Measurements from ENCODE around the gene ROBO1. TPM values are rescaled to one million over a fixed set of nuclear protein-coding genes. Genes with fewer than 3 reads are reported as not detected.
"Not testable (repeated sequence)": the region's sequence is repeated elsewhere in the genome, so short reads cannot be mapped to it uniquely, and the experiment has no call there.

ROBO1 gene
- total RNA-seq, 2 experiments from 2014 or later: 3.0 to 3.1 TPM

DNA sequence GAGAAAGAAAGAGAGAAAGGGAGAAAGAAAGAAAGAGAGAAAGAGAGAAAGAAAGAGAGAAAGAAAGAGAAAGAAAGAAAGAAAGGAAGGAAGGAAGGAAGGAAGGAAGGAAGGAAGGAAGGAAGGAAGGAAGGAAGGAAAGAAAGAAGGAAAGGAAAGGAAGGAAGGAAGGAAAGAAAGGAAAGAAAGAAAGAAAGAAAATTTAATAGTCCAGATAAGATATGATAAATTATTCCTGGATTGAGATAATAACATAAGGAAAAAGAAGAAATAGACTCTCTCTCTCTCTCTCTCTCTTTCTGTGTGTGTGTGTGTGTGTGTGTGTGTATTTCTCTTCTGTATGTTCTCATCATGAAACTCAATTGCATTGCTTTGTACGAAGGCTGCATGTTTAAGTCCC is 883.2 kb downstream of the ROBO1 start:
- H3K4me3 Mint-ChIP-seq; H3K27me3 Mint-ChIP-seq (ENCODE audit: low read depth); H3K4me1 Mint-ChIP-seq (ENCODE audit: low read depth); POLR2A ChIA-PET; ATAC-seq; H3K27ac Mint-ChIP-seq; H3K36me3 Mint-ChIP-seq (ENCODE audit: low read depth); DNase-seq; CTCF ChIA-PET; H3K9me3 Mint-ChIP-seq (ENCODE audit: insufficient read depth): not testable (repeated sequence)

DNA sequence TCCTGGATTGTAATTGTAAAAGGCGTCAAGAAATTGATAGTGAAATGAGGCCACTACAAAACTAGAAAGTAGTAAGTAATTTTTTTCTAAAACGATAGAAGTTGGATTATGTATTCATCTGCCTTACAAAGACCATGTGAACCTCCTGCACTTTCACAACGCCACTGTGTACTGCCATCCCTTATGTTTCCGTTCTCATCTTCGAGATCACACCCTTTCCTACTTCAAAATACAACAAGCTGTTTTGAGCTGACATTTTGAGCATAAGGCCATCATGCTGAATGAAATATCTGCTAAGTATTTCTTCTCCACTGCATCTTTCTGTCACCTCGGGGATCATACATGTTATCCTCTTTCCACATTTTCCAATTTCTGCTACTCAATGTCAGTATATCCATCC is 885.5 kb downstream of the ROBO1 start:
- ChIA-PET CTCF (no interaction called here), POLR2A (no interaction called here)
- no peaks in the 10 kb centered on the region for H3K27me3 Mint-ChIP-seq (ENCODE audit: low read depth)
- no peak overlapping the region for H3K27ac Mint-ChIP-seq
- no peak overlapping the region for H3K4me3 Mint-ChIP-seq
- peaks cover under 1% of the 10 kb centered on the region for H3K4me1 Mint-ChIP-seq (ENCODE audit: low read depth)
- ATAC-seq: no peak
- H3K9me3 Mint-ChIP-seq (ENCODE audit: insufficient read depth): no peaks in the 10 kb centered on the region
- no peaks in the 10 kb centered on the region for H3K36me3 Mint-ChIP-seq (ENCODE audit: low read depth)
- no peak for DNase-seq

DNA sequence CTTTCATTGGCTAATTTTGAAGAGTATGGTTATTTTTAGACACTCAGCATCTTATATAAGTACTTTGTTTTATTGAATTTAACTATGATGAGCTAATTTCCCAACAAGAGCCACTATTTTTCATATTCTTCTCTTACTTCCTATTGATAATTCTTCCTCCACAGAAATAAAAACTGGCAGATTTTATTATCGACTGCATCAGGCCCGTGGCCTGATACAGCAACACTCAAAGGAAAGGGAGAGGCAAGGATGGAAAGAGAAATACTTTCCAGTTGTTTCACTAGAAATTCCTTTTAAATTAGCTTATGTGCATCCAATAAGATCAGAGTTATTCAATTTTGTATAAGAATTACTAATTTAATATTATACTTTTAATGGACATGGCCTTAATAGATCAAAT is 886.3 kb downstream of the ROBO1 start:
- Mint-ChIP-seq H3K36me3 (ENCODE audit: low read depth) (no peaks in the 10 kb centered on the region), H3K9me3 (ENCODE audit: insufficient read depth) (no peaks in the 10 kb centered on the region), H3K27me3 (ENCODE audit: low read depth) (no peaks in the 10 kb centered on the region), H3K4me3 (no peak overlapping the region), H3K4me1 (ENCODE audit: low read depth) (no peaks in the 10 kb centered on the region), H3K27ac (no peak overlapping the region)
- CTCF ChIA-PET: no interaction called here
- POLR2A ChIA-PET: no interaction called here
- no peak for ATAC-seq
- DNase-seq: no peak

DNA sequence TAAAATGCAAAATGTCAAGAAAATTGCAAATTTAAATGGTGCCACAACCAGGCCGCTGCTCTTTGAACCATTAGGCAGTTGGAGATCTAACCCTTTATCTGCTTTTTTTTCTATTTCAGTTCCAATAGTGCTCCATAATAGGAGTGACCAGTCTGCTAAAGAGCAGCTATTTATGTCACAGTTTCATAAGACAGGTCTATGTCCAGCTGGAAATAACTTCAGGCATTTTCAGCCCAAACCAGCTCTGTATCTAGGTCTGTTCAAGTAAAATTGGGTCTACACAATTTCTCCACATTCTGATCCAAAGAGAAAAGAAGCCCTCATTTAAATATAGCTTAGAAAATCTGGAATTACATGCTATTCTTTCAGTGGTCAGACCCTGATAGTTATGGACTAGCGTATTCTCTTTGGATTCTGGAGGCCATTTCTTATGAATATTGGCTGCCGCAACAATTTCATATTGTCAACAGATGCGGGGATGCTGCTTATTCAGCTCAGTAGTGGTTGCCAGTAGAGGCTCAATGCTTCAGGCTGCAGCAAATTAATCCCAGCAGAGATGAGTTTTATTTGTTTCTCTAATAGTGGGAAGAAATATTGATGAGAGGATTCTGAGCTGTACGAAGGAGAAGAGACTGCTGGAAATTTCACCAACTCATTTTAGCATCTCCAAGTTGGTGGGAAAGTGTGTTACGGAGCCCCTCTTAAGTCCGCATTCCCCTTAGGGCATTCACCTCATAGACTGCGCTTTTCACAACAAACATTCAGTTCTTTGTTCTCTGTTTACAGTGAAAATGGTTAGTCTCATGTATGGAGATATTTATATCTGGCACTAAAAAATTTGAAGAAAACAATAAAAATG is 887.0 kb downstream of the ROBO1 start:
- Mint-ChIP-seq H3K36me3 (ENCODE audit: low read depth) (no peaks in the 10 kb centered on the region), H3K27me3 (ENCODE audit: low read depth) (no peaks in the 10 kb centered on the region), H3K4me3 (no peak overlapping the region), H3K27ac (no peak overlapping the region), H3K9me3 (ENCODE audit: insufficient read depth) (no peaks in the 10 kb centered on the region), H3K4me1 (ENCODE audit: low read depth) (no peaks in the 10 kb centered on the region)
- ATAC-seq (no peak), DNase-seq (no peak)
- POLR2A ChIA-PET: no interaction called here
- CTCF ChIA-PET: no interaction called here

DNA sequence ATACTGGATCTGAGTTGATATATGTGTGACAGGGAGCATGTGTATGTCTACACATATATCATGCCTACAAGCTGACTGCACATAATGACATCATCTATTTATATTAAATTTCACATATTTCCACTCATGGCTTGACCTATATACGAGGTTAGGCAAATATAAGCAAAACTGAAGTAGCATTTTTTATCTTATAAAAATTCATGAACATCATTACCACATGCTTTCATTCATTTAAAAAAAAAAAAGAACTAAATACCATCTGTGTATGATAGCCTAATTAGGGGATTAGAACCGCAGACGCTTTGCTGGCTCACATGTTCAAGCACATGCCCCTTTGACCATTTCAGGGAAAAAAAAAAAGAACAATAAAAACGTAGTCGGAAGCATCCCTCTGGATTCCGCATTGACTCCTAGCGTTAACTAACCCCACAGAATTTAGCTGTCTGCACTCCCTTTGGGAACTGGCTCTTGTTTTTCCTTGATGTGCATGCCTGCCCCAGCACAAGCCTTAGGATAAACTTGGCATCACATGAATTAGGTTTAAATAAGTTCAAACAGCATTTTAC is 888.4 kb downstream of the ROBO1 start:
- H3K36me3 Mint-ChIP-seq (ENCODE audit: low read depth): no peaks in the 10 kb centered on the region
- no peaks in the 10 kb centered on the region for H3K4me1 Mint-ChIP-seq (ENCODE audit: low read depth)
- no peaks in the 10 kb centered on the region for H3K27me3 Mint-ChIP-seq (ENCODE audit: low read depth)
- POLR2A ChIA-PET: no interaction called here
- H3K27ac Mint-ChIP-seq: no peak overlapping the region
- CTCF ChIA-PET: no interaction called here
- no peaks in the 10 kb centered on the region for H3K9me3 Mint-ChIP-seq (ENCODE audit: insufficient read depth)
- ATAC-seq: no peak
- no peak for DNase-seq
- no peak overlapping the region for H3K4me3 Mint-ChIP-seq

DNA sequence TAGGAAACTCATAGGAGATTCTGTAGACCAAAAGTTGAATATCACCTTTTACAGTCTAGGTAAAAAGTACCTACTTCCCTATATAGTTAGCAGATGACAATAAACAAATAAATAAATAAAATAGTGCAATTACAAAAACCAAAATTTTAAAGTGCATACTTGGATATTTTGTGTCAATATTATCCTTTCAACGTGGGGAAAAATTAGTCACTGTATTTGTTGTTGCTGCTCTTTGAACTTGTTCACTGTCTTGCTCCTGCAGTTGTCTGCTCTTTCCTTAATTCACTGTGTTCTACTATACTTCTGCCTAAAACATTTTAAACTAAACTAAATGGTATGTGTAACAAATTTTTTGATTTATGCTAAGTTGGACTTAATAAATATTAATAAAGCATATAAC is 889.0 kb downstream of the ROBO1 start:
- Mint-ChIP-seq H3K27ac (no peak overlapping the region), H3K4me1 (ENCODE audit: low read depth) (no peaks in the 10 kb centered on the region), H3K36me3 (ENCODE audit: low read depth) (no peaks in the 10 kb centered on the region), H3K9me3 (ENCODE audit: insufficient read depth) (no peaks in the 10 kb centered on the region), H3K27me3 (ENCODE audit: low read depth) (no peaks in the 10 kb centered on the region), H3K4me3 (no peak overlapping the region)
- DNase-seq (no peak), ATAC-seq (no peak)
- CTCF ChIA-PET: no interaction called here
- POLR2A ChIA-PET: no interaction called here

DNA sequence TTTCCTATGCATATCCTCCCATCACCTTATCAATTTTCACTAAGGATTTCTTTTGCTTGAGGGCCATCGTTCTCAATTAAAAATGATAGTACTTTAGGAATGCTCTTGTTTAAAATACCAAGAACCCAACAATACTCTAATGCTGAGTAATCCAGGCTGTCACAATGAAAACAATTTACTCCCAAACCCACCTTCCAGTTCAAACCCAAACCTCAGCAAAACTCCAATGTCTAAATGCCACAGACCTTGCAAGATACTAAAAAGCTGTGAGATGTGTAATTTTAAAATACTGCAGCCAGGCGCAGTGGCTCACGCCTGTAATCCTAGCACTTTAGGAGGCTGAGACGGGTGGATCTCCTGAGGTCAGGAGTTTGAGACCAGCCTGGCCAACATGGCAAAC is 889.8 kb downstream of the ROBO1 start:
- Mint-ChIP-seq H3K4me1 (ENCODE audit: low read depth) (no peaks in the 10 kb centered on the region), H3K36me3 (ENCODE audit: low read depth) (no peaks in the 10 kb centered on the region), H3K4me3 (no peak overlapping the region), H3K9me3 (ENCODE audit: insufficient read depth) (no peaks in the 10 kb centered on the region), H3K27ac (no peak overlapping the region), H3K27me3 (ENCODE audit: low read depth) (no peaks in the 10 kb centered on the region)
- ChIA-PET POLR2A (no interaction called here), CTCF (no interaction called here)
- no peak for ATAC-seq
- no peak for DNase-seq

DNA sequence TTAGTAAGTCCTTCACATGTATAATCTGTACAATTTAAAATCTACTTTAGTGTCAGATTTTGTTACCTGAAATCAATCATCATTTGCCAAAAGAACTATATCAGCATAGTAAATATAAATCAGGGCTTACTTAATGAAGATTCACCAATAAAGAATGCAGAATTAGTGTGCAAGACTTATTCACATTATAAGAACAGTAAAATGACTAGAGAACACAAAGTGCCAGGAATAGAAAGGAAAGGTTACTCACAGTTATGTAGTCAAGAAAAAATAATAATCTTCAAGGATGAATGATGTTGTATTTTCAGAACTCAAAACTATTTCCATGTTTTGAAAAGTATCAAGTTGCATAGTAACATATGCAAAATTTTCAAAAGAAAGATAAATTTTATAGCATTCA is 891.9 kb downstream of the ROBO1 start:
- Mint-ChIP-seq H3K9me3 (ENCODE audit: insufficient read depth) (no peaks in the 10 kb centered on the region), H3K4me1 (ENCODE audit: low read depth) (no peaks in the 10 kb centered on the region), H3K27me3 (ENCODE audit: low read depth) (no peaks in the 10 kb centered on the region), H3K27ac (no peak overlapping the region), H3K36me3 (ENCODE audit: low read depth) (no peaks in the 10 kb centered on the region), H3K4me3 (no peak overlapping the region)
- ChIA-PET POLR2A (no interaction called here), CTCF (no interaction called here)
- ATAC-seq (no peak), DNase-seq (no peak)

DNA sequence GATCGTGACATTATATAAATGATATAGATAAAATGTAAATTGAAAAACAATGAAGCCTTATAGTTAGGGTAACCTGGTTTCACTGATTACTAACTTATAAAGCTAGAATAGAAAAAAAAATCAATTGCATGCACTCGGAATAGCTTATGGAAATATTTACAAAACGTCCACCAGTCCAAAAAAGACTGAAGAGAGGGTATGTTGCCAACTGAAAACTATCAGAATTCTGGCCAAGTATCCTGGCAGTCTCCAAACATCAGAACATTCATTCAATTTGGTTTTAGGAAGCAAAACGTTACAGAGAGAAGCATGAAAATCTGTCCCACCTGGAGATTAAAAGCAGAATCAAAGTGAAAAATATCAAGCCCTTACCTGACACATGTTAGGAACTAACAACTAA is 892.4 kb downstream of the ROBO1 start:
- no peaks in the 10 kb centered on the region for H3K36me3 Mint-ChIP-seq (ENCODE audit: low read depth)
- no peaks in the 10 kb centered on the region for H3K4me1 Mint-ChIP-seq (ENCODE audit: low read depth)
- CTCF ChIA-PET: no interaction called here
- no peaks in the 10 kb centered on the region for H3K9me3 Mint-ChIP-seq (ENCODE audit: insufficient read depth)
- H3K27ac Mint-ChIP-seq: no peak overlapping the region
- POLR2A ChIA-PET: no interaction called here
- H3K4me3 Mint-ChIP-seq: no peak overlapping the region
- no peak for DNase-seq
- no peaks in the 10 kb centered on the region for H3K27me3 Mint-ChIP-seq (ENCODE audit: low read depth)
- no peak for ATAC-seq

DNA sequence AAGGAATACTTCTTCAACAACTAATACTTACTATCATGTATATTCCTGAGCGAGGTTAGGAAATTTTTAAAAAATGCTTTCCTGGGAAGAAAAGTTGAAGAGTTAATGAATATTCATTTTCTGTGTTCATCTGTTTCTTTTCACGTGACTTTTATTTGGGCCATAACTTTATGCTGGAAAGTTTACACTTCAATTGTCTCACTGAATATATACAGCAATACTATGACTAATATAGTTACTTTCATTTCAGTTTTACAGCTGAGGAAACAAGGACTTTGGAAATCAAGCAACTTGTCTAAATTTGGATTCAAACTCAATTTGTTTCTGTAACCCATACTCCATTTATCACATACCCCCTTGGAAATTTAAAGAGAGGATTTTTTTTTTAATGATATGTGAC is 894.2 kb downstream of the ROBO1 start:
- H3K4me1 Mint-ChIP-seq (ENCODE audit: low read depth): no peaks in the 10 kb centered on the region
- no peaks in the 10 kb centered on the region for H3K36me3 Mint-ChIP-seq (ENCODE audit: low read depth)
- POLR2A ChIA-PET: no interaction called here
- ATAC-seq (no peak), DNase-seq (no peak)
- no peak overlapping the region for H3K4me3 Mint-ChIP-seq
- CTCF ChIA-PET: no interaction called here
- H3K27me3 Mint-ChIP-seq (ENCODE audit: low read depth): no peaks in the 10 kb centered on the region
- H3K9me3 Mint-ChIP-seq (ENCODE audit: insufficient read depth): no peaks in the 10 kb centered on the region
- no peak overlapping the region for H3K27ac Mint-ChIP-seq

DNA sequence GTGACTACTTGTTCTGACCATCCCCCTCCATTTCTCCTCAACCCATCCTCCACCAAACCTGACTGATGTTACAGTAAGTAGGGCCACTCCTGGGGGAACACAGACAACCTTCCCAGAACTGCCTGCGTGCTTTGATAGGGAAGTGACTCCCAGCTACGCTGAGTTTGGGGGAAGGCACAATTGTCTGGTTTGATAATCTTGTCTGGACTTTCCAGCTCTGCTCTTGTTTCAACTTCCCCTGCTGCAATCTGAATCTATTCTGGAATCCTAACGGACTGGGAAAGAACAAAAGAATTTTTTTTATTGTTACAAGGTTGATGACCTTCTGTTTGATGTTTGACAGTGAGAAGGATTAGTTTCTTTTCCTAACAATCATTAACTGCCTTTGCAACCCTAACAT is 895.6 kb downstream of the ROBO1 start:
- Mint-ChIP-seq H3K27ac (no peak overlapping the region), H3K4me1 (ENCODE audit: low read depth) (no peaks in the 10 kb centered on the region), H3K4me3 (no peak overlapping the region), H3K9me3 (ENCODE audit: insufficient read depth) (no peaks in the 10 kb centered on the region), H3K36me3 (ENCODE audit: low read depth) (no peaks in the 10 kb centered on the region), H3K27me3 (ENCODE audit: low read depth) (no peaks in the 10 kb centered on the region)
- POLR2A ChIA-PET: no interaction called here
- CTCF ChIA-PET: no interaction called here
- ATAC-seq (no peak), DNase-seq (no peak)

DNA sequence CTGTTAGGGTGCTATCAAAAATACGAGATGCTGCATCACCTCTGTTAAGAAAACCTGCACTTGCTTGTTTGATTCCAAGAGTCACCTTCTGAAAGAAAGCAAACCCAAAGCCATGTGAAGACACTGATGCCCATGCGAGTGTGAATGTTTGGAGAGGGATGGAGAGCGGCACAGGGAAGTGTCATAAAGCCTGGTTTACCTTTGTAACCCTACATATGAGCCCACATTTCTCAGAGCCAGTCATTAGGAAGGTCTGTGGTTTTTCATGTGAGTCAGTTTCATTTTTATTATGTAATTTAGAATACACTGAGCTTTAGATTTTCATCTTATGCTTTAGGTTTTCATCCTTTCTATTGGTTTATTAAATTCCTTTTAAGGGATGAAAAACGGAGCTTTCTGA is 896.8 kb downstream of the ROBO1 start:
- ChIA-PET CTCF (no interaction called here), POLR2A (no interaction called here)
- no peaks in the 10 kb centered on the region for H3K36me3 Mint-ChIP-seq (ENCODE audit: low read depth)
- ATAC-seq (no peak), DNase-seq (no peak)
- H3K27me3 Mint-ChIP-seq (ENCODE audit: low read depth): no peaks in the 10 kb centered on the region
- H3K4me3 Mint-ChIP-seq: no peak overlapping the region
- no peaks in the 10 kb centered on the region for H3K9me3 Mint-ChIP-seq (ENCODE audit: insufficient read depth)
- no peaks in the 10 kb centered on the region for H3K4me1 Mint-ChIP-seq (ENCODE audit: low read depth)
- H3K27ac Mint-ChIP-seq: no peak overlapping the region

DNA sequence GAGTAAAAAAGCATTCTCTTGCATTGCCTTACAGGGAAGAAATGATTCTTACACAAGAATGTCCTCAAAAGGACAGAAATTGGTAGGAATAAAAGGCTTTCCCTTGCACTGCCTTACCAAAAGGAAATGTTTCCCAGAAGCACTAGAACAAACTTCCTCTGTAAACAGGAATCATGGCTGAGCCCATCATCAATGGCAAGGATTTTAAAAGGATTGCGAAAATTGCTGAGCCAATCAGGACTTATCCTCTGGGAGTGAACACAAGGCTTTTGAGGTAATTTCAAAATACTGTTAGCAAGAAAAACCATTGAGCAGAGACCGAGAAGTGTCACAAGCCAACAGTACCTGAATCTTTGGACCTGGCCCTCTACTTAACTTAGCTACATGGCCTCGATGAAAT is 897.3 kb downstream of the ROBO1 start:
- H3K36me3 Mint-ChIP-seq (ENCODE audit: low read depth): no peaks in the 10 kb centered on the region
- no peaks in the 10 kb centered on the region for H3K4me1 Mint-ChIP-seq (ENCODE audit: low read depth)
- ATAC-seq: no peak
- ChIA-PET CTCF (no interaction called here), POLR2A (no interaction called here)
- no peaks in the 10 kb centered on the region for H3K27me3 Mint-ChIP-seq (ENCODE audit: low read depth)
- H3K9me3 Mint-ChIP-seq (ENCODE audit: insufficient read depth): no peaks in the 10 kb centered on the region
- DNase-seq: no peak
- no peak overlapping the region for H3K27ac Mint-ChIP-seq
- no peak overlapping the region for H3K4me3 Mint-ChIP-seq

Measured in activated CD8-positive, alpha-beta T cell treated with anti-CD3 and anti-CD28 coated beads, Interleukin-2, amount 10 ng/mL, durations not matched to agents 7 days and 5 days (primary cell).